ENCODE measurements around the gene AHI1. TPM values are rescaled to one million over a fixed set of nuclear protein-coding genes. Genes with fewer than 3 reads are reported as not detected.

AHI1 gene
- total and polyA plus RNA-seq, 11 donors, result 5.7 to 17.1 (median 10.3) TPM

DNA sequence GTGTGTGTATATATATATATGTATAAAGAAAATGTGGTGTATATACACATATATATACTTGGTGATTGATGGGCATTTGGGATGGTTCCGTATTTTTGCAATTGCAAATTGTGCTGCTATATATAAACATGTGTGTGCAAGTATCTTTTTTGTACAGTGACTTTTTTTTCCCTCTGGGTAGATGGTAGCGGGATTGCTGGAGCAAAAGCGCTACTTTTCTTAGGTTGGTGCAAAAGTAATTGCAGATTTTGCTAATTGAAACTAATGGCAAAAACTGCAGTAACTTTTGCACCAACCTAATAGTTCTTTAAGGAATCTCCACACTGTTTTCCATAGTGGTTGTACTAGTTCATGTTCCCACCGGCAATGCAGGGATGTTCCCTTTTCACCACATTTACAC is 135.4 kb downstream of the AHI1 start:
- no peaks in the 10 kb centered on the region for H3K4me1 ChIP-seq
- no peak overlapping the region for H3K27ac ChIP-seq
- no peak for TF ChIP-seq POLR2A (IDR thresholded peaks at IDR 0.05)
- TF ChIP-seq CTCF (IDR thresholded peaks at IDR 0.05), result no peak
- WGBS, 4 donors, result 98 to 99% (median 98%) methylated on average over 4 of the region's 4 CpGs
- no peak overlapping the region for H3K4me3 ChIP-seq
- H3K27me3 ChIP-seq, result no peaks in the 10 kb centered on the region
- H3K36me3 ChIP-seq, result peaks cover 0 to 3% (median 0%) of the 10 kb centered on the region in 9 donors
- H3K9me3 ChIP-seq, result peaks cover 0 to 33% (median 3%) of the 10 kb centered on the region in 12 donors
- ATAC-seq (no peak), DNase-seq (no peak)
- intact Hi-C loops (cut with DNase I), result no loop called here

DNA sequence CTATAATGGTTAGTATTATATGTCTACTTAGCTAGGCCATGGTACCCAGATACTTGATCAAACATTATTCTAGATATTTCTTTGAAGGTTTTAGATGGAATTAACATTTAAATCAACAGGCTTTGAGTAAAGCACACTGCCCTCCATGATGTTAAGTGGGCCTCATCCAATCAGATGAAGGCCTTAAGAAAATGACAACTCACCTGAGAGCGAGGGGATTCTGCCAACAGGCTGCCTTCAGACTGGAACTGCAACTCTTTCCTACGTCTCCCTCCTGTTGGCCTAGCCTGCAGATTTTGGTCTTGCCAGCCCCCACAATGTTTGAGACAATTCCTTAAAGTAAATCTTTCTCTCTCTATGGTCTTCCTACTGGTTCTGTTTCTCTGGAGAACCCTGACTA is 137.3 kb downstream of the AHI1 start:
- H3K27me3 ChIP-seq, result no peaks in the 10 kb centered on the region
- no peak overlapping the region for H3K4me3 ChIP-seq
- TF ChIP-seq CTCF (IDR thresholded peaks at IDR 0.05) (no peak), POLR2A (IDR thresholded peaks at IDR 0.05) (no peak)
- H3K36me3 ChIP-seq, result peaks cover 0 to 9% (median 0%) of the 10 kb centered on the region in 9 donors
- H3K27ac ChIP-seq, result no peak overlapping the region
- H3K9me3 ChIP-seq, result peaks cover 0 to 15% (median 2%) of the 10 kb centered on the region in 12 donors
- 94 to 98% (median 95%) methylated on average over 2 of the region's 2 CpGs for WGBS, 4 donors
- ATAC-seq (no peak), DNase-seq (no peak)
- intact Hi-C loops (cut with DNase I), result no loop called here
- H3K4me1 ChIP-seq, result no peaks in the 10 kb centered on the region

- WGBS, 4 donors, result 94 to 97% (median 96%) methylated on average over 2 of the region's 2 CpGs
- Histone ChIP-seq H3K36me3 (peaks cover 0 to 9% (median 0%) of the 10 kb centered on the region in 9 donors), H3K27ac (no peak overlapping the region), H3K4me1 (peaks cover 0 to 5% (median 0%) of the 10 kb centered on the region in 12 donors), H3K9me3 (peaks cover 0 to 9% (median 0%) of the 10 kb centered on the region in 12 donors), H3K27me3 (no peaks in the 10 kb centered on the region), H3K4me3 (no peak overlapping the region)
- DNase-seq (no peak), ATAC-seq (no peak)
- TF ChIP-seq CTCF (IDR thresholded peaks at IDR 0.05) (no peak), POLR2A (IDR thresholded peaks at IDR 0.05) (no peak)
- intact Hi-C loops (cut with DNase I), result no loop called here
Observed at GRCh38 chr6:135358985-135359384, 138.6 kb downstream of the AHI1 start.

- Histone ChIP-seq H3K36me3 (peaks cover 0 to 9% (median 0%) of the 10 kb centered on the region in 9 donors), H3K27ac (no peak overlapping the region), H3K9me3 (peaks cover 0 to 9% (median 0%) of the 10 kb centered on the region in 12 donors), H3K4me1 (peaks cover 0 to 5% (median 0%) of the 10 kb centered on the region in 12 donors), H3K4me3 (no peak overlapping the region), H3K27me3 (no peaks in the 10 kb centered on the region)
- ATAC-seq (no peak), DNase-seq (no peak)
- intact Hi-C loops (cut with DNase I), result no loop called here
- no peak for TF ChIP-seq POLR2A (IDR thresholded peaks at IDR 0.05)
- no peak for TF ChIP-seq CTCF (IDR thresholded peaks at IDR 0.05)
- 92 to 100% (median 95%) methylated on average over 1 of the region's 1 CpG for WGBS, 4 donors
Observed at GRCh38 chr6:135358251-135358821, 139.2 kb downstream of the AHI1 start.

Measured in heart left ventricle (tissue), 16 donors.